Measurements from ENCODE around the gene FRMD1.

Gene FRMD1

DNA sequence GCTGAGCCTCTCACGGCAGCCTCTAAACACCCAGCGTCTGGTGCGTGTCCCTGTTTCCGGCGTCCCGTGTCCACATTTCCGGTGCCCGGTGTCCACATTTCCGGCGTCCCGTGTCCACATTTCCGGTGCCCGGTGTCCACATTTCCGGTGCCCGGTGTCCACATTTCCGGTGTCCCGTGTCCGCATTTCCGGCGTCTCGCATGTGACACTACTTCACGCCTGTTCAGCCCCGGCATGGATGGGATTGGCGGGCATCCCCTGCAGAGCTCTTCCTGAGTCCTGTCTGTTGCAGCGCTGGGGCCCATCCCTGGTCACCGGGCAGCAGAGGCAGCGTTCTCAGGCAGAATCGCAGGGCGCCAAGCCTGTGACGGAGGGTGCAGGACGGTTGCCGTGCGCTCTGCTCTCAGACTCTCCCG, 3.2 kb downstream of the FRMD1 start:
- no peaks in the 10 kb centered on the region for H3K4me1 ChIP-seq (ENCODE audit: control insufficient read depth, insufficient read depth, low read length)
- CTCF ChIA-PET = no interaction called here
- POLR2A ChIA-PET = no interaction called here
- no peaks in the 10 kb centered on the region for H3K9me3 ChIP-seq (ENCODE audit: control insufficient read depth, insufficient read depth, low read depth, low read length)
- no peaks in the 10 kb centered on the region for H3K36me3 ChIP-seq (ENCODE audit: control insufficient read depth in 2 of 2, insufficient read depth in 1 of 2, low read length in 2 of 2)
- TF ChIP-seq ZNF311 (tag by site-specific recombination; IDR thresholded peaks at IDR 0.05; ENCODE audit: borderline replicate concordance) (no peak), ATF2 (tag by site-specific recombination; IDR thresholded peaks at IDR 0.05; ENCODE audit: low read depth) (no peak), ZNF837 (tag by site-specific recombination; IDR thresholded peaks at IDR 0.05) (no peak)
- H3K27ac ChIP-seq (ENCODE audit: extremely low read depth, low read depth, low read length) = no peak overlapping the region
- H3K4me3 ChIP-seq (ENCODE audit: low read depth, low read length) = no peak overlapping the region

- Histone ChIP-seq H3K9me3 (ENCODE audit: control insufficient read depth, insufficient read depth, low read depth, low read length) (no peaks in the 10 kb centered on the region), H3K4me1 (ENCODE audit: control insufficient read depth, insufficient read depth, low read length) (no peaks in the 10 kb centered on the region), H3K36me3 (ENCODE audit: control insufficient read depth in 2 of 2, insufficient read depth in 1 of 2, low read length in 2 of 2) (no peaks in the 10 kb centered on the region), H3K4me3 (ENCODE audit: low read depth, low read length) (no peak overlapping the region), H3K27ac (ENCODE audit: extremely low read depth, low read depth, low read length) (no peak overlapping the region)
- ChIA-PET CTCF (no interaction called here), POLR2A (no interaction called here)
- TF ChIP-seq ZNF324 (tag by site-specific recombination; IDR thresholded peaks at IDR 0.05) (no peak), ZNF776 (tag by site-specific recombination; IDR thresholded peaks at IDR 0.05; ENCODE audit: borderline replicate concordance) (no peak), PRDM2 (tag by site-specific recombination; IDR thresholded peaks at IDR 0.05; ENCODE audit: borderline replicate concordance) (no peak), ZNF701 (tag by site-specific recombination; IDR thresholded peaks at IDR 0.05) (no peak), BCL11A (tag by site-specific recombination; IDR thresholded peaks at IDR 0.05; ENCODE audit: low read depth) (no peak), ZFHX2 (tag by site-specific recombination; conservative IDR thresholded peaks at IDR 0.05) (no peak), ZNF366 (tag by site-specific recombination; conservative IDR thresholded peaks at IDR 0.05) (no peak), ZBTB20 (tag by site-specific recombination; IDR thresholded peaks at IDR 0.05) (no peak), ZNF843 (tag by site-specific recombination; IDR thresholded peaks at IDR 0.05) (no peak), ZNF155 (tag by site-specific recombination; IDR thresholded peaks at IDR 0.05) (no peak), ZNF394 (tag by site-specific recombination; IDR thresholded peaks at IDR 0.05; ENCODE audit: borderline replicate concordance) (no peak), ZNF350 (tag by site-specific recombination; IDR thresholded peaks at IDR 0.05) (no peak), RBAK (tag by site-specific recombination; IDR thresholded peaks at IDR 0.05) (no peak)
These were observed 3.8 kb downstream of the FRMD1 start for GRCh38 chr6:168075216-168075615.
